GM10248 (cell line): Measurements from ENCODE around the gene LHX6.

Experiments
- CTCF ChIA-PET: fragments of 300-600 bp; sonication (Branson Sonifier 250); formaldehyde crosslinking; extraction: SDS; loops from one replicate; lab custom pipeline; 2021; ENCODE audit warnings: antibody characterized with exemption; lab: Yijun Ruan, JAX
- POLR2A ChIA-PET: fragments of 350-650 bp; sonication (Branson Sonifier 250); formaldehyde crosslinking; extraction: SDS; loops from one replicate; lab custom pipeline; 2020; ENCODE audit warnings: antibody characterized with exemption; lab: Yijun Ruan, JAX
- DNase-seq: peaks from one replicate; pipeline ENCODE4 v3.0.0; 2012; ENCODE audit errors: extremely low spot score
- TF ChIP-seq, protein P1 (sequence below): IDR thresholded peaks from 2 replicates; pipeline ENCODE4 v1.5.1; 2012; ENCODE audit warnings: mild to moderate bottlenecking, low read depth; ENCODE audit errors: extremely low read depth, missing control alignments, control extremely low read depth

LHX6 gene

DNA sequence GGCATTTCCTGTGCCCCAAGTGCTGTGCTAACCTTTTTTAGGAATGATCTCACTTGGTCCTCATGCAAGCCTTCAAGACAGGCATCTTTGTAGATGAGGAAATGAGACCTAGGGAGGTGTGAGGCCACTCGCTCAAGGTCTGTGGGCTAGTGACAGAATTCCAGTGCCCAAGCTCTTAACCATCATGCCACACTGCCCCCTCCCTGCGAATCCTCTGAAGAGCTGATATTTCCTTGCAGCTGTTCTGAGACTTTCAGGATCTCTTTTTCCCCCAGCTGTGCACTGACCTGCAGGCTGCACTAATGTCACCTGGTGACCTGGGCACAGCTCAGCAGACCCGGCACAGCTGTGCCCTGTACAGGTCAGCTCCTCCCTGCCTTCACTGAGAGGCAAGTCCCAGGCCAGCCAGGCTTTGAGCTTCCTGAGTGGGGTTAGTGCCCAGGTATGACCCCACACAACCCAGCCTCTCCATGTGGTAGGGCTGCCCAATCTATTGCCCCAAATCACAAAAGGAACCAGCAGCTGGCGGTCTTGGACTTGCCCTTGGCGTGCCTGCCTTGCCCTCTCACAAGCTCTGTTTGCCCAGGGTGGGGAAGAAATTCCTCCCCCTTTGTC lies 36.4 kb downstream of the LHX6 start:
- ChIA-PET POLR2A (no interaction called here), CTCF (interaction anchor here (1.4 to 1.5 kb wide), 2 partner anchors 11 to 24 kb away, joined by 4 read pairs; no protein-coding TSS in a partner anchor)
- DNase-seq: no peak
- TF ChIP-seq, protein P1, sequence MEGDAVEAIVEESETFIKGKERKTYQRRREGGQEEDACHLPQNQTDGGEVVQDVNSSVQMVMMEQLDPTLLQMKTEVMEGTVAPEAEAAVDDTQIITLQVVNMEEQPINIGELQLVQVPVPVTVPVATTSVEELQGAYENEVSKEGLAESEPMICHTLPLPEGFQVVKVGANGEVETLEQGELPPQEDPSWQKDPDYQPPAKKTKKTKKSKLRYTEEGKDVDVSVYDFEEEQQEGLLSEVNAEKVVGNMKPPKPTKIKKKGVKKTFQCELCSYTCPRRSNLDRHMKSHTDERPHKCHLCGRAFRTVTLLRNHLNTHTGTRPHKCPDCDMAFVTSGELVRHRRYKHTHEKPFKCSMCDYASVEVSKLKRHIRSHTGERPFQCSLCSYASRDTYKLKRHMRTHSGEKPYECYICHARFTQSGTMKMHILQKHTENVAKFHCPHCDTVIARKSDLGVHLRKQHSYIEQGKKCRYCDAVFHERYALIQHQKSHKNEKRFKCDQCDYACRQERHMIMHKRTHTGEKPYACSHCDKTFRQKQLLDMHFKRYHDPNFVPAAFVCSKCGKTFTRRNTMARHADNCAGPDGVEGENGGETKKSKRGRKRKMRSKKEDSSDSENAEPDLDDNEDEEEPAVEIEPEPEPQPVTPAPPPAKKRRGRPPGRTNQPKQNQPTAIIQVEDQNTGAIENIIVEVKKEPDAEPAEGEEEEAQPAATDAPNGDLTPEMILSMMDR: no peak

DNA sequence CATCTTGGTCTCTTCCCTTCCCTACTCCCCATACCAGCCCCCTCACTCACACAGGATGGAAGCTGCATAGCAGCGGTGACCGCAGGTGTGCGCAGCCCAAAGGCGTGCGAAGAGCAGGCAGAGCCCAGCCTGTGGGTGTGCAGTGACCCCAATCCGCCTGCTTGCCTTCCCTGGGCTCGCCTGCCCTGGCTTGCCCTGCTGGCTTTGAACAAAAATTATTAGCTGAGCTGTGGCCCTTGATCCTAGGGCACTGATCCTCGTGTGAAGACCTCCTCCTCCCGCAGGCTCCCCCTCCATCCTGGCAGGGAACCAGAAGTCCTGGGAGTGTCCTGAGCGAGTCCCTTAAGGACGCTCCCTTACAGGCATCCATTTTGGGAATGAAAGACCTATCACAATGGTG lies 37.2 kb downstream of the LHX6 start:
- TF ChIP-seq, protein P1: no peak
- POLR2A ChIA-PET: no interaction called here
- CTCF ChIA-PET: interaction anchor here (1.4 to 1.5 kb wide), 2 partner anchors 12 to 23 kb away, joined by 4 read pairs; no protein-coding TSS in a partner anchor
- no peak for DNase-seq

DNA sequence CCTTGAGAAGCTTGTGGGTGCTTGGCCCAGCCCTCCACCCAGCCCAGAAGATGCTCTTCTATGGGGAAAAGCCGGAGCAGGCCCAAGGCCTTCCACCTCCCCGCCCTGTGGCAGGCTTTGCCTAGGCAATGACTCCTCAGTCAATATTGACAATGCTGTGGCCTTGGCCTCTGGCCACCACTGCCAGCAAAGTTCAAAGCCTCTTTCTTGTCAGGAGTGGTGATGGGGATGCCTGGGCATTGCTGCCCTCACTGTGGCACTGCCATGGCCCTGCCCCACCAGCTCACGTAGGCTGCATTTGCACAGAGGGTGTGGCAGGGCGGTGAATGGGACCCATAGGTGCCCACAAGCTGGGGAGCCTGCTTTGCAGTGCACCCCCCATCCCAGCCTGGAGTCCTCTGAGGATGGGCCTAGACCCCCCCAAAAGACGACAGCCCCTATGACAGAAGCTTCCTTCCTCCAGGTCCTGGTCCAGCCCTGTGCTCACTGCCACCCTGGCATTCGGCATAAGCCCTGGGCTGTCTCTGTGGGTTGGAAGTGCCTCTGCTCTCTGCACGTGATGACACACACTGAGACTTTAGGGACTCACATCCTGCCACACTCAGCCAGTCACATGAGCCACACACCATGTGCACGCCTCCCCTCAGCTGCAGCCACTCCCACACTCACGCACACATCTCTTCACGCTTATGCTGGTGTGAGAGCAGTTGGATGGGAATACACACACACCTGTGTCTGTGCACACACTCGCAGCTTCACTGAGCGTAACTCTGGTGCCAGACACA lies 38.0 kb downstream of the LHX6 start:
- TF ChIP-seq, protein P1: no peak
- no peak for DNase-seq
- POLR2A ChIA-PET: no interaction called here
- CTCF ChIA-PET: interaction anchor here (0.9 kb wide), 1 partner anchor 32 kb away, joined by 4 read pairs; no protein-coding TSS in a partner anchor

DNA sequence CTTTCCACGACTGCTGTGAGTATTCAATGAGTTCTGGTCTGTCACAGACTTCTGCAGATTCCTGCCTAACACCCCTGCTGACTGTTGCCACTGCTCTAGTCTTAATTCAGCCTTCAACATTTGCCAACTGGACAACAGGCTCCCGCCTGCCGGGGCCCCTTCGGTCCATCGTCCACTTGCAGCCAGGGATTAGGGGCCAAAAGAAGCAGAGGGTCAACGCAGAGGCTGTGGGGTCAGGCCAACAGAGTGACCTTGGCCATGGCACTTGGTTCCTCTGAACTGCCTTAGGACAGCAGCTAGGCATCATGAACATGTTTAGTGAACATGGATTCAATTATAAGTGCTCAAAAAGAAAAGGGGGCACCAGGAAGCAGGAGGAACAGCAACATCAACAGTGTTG lies 40.4 kb downstream of the LHX6 start:
- TF ChIP-seq, protein P1: no peak
- ChIA-PET POLR2A (no interaction called here), CTCF (interaction anchor here (1.0 to 1.1 kb wide), 2 partner anchors 54 to 62 kb away, joined by 3 read pairs; no protein-coding TSS in a partner anchor)
- no peak for DNase-seq

DNA sequence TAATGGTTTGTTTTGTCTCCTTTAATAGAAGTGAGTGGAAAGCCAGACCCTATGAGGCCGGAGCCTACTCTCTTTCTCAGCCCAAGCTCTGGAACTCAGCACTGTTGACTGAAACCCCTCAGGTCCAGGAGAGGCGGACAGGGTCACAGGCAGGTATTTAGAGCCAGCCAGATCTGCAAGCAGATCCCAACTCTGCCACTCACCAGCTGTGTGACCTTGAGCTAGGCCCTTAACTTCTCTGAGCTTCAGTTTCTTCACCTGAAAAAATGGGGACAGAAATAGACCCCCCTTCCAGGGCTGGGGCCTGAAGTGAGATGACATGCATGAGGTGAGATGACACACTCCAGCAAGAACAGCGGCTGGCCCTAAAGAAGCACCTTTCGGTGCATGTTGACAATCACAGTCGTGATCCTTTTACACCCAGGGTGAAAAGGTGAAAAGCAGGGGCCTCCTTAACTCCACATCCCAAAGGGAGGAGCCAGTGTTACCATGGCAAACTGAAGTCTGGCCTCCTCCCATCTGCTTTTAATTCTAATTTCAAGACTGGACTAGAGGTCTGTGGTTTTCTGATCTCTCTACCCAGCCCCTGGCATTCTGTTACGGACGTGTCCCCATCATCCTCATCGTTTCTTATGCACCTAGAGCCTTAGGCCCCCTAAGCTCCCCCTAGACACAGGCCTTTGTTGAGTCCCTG lies 41.8 kb downstream of the LHX6 start:
- DNase-seq: no peak
- ChIA-PET POLR2A (no interaction called here), CTCF (interaction anchor here (0.9 kb wide), 1 partner anchor 28 kb away, joined by 3 read pairs; no protein-coding TSS in a partner anchor)
- TF ChIP-seq, protein P1: no peak

DNA sequence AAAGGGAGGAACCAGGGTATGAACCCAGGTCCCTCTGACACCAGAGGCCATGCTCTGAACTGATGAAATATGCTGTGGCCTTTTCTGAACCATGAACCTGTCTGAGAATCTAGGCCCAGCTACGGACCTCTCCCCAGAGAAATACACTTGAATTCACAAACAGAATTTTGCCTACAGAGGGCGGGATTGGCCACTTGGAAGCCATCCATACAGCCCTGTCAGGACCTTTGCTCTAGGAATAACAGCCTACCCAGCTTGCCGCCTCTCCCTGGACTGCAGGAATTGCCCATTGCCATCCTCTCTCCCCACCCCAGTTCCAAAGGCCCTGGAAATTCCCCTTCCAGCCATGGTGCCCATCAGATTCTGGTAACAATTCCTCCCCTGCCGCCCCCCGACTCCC lies 42.5 kb downstream of the LHX6 start:
- ChIA-PET CTCF (interaction anchor here (0.9 kb wide), 1 partner anchor 28 kb away, joined by 3 read pairs; no protein-coding TSS in a partner anchor), POLR2A (no interaction called here)
- DNase-seq: no peak
- TF ChIP-seq, protein P1: no peak
